ENCODE results near the gene MCTP1. TPM values are rescaled to one million over a fixed set of nuclear protein-coding genes. Genes with fewer than 3 reads are reported as not detected.

Gene MCTP1
- total RNA-seq, 3 donors from 2014 or later, result 22.8 to 57.8 (median 24.3) TPM

DNA sequence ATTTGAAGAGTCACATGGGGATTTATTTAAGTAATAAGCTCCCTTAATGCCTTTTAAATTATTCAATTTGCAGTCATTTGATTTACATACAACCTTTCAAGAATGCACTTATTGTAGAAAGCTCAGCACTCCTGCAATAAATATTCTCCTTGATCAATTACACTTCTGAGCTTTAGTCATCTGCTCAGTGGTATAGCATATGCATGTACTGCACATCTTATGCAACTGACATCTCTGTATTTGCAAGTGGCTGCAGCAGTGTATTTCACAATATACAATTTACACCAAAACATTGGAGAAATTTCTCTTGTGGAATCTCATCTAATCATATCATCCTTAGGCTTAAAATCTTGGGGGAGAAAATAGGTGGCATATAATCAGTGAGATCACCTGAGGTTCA is 340.7 kb downstream of the MCTP1 start:
- Histone ChIP-seq H3K36me3 (no peaks in the 10 kb centered on the region), H3K27me3 (no peaks in the 10 kb centered on the region), H3K4me3 (no peak overlapping the region), H3K27ac (no peak overlapping the region), H3K4me1 (no peaks in the 10 kb centered on the region), H3K9me3 (no peaks in the 10 kb centered on the region)
- no peak for DNase-seq (ENCODE audit: low spot score in 2 of 2)
- TF ChIP-seq, protein P1, sequence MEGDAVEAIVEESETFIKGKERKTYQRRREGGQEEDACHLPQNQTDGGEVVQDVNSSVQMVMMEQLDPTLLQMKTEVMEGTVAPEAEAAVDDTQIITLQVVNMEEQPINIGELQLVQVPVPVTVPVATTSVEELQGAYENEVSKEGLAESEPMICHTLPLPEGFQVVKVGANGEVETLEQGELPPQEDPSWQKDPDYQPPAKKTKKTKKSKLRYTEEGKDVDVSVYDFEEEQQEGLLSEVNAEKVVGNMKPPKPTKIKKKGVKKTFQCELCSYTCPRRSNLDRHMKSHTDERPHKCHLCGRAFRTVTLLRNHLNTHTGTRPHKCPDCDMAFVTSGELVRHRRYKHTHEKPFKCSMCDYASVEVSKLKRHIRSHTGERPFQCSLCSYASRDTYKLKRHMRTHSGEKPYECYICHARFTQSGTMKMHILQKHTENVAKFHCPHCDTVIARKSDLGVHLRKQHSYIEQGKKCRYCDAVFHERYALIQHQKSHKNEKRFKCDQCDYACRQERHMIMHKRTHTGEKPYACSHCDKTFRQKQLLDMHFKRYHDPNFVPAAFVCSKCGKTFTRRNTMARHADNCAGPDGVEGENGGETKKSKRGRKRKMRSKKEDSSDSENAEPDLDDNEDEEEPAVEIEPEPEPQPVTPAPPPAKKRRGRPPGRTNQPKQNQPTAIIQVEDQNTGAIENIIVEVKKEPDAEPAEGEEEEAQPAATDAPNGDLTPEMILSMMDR (IDR thresholded peaks at IDR 0.05), result no peak
- TF ChIP-seq POLR2A (IDR thresholded peaks at IDR 0.05) (no peak), POLR2AphosphoS5 (IDR thresholded peaks at IDR 0.05) (no peak)
- intact Hi-C loops (cut with DNase I; ENCODE audit: low total_unique reads), result no loop called here

DNA sequence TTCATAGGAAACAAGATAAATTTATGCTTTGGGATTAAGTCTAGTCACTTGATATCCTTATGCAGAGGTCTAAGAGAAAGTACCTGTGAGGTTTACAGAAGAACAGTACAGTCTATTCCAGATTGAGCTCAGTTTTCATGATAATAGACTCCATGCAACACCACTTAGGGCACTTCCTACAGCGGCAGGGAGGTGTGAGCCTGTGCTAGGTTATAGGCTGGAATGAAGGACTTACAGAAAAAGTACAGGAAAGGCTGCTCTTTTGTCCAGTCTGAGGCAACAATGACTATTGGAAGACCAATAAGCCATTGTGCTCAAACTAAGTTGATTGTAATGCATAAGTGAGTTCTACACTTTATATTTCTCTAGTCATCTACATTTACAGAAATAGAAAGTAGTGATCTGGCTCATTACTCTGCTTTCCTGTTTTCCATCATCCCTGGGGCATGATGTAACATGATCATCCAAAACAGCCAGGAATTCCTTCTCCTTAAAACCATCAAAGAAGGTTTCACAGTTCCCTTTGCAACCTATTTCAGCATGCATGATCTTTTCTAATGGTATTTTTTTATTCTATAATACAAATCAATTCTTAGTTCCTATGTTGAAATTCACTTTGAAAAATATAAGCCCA is 343.7 kb downstream of the MCTP1 start:
- no peak for DNase-seq (ENCODE audit: low spot score in 2 of 2)
- H3K4me1 ChIP-seq, result no peaks in the 10 kb centered on the region
- intact Hi-C loops (cut with DNase I; ENCODE audit: low total_unique reads), result no loop called here
- no peak overlapping the region for H3K27ac ChIP-seq
- no peaks in the 10 kb centered on the region for H3K27me3 ChIP-seq
- no peaks in the 10 kb centered on the region for H3K36me3 ChIP-seq
- TF ChIP-seq POLR2AphosphoS5 (IDR thresholded peaks at IDR 0.05), result no peak
- no peak for TF ChIP-seq POLR2A (IDR thresholded peaks at IDR 0.05)
- TF ChIP-seq, protein P1 (IDR thresholded peaks at IDR 0.05), result no peak
- H3K9me3 ChIP-seq, result no peaks in the 10 kb centered on the region
- no peak overlapping the region for H3K4me3 ChIP-seq

DNA sequence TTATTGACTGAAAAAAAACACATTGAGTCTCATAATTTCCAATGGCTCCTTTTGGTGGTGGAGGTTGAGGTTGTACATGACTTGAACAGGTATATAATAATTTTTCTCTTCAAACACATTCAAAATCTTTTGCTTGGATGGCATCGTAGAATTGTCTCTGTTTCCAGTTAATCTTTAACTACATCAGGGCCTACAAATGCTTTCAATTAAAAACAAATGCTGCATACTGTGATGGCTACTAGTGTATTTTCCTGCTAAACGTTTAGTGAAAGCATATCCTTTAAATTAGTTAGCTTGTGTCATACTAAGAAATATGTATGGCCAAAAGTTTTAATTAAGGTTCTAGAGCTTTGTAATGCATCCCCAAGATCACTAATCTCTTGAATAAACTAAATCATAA is 352.6 kb downstream of the MCTP1 start:
- no peaks in the 10 kb centered on the region for H3K9me3 ChIP-seq
- intact Hi-C loops (cut with DNase I; ENCODE audit: low total_unique reads), result no loop called here
- H3K27me3 ChIP-seq, result no peaks in the 10 kb centered on the region
- TF ChIP-seq POLR2AphosphoS5 (IDR thresholded peaks at IDR 0.05) (no peak), POLR2A (IDR thresholded peaks at IDR 0.05) (no peak)
- TF ChIP-seq, protein P1 (IDR thresholded peaks at IDR 0.05), result no peak
- H3K27ac ChIP-seq, result no peak overlapping the region
- no peaks in the 10 kb centered on the region for H3K4me1 ChIP-seq
- H3K4me3 ChIP-seq, result no peak overlapping the region
- DNase-seq (ENCODE audit: low spot score in 2 of 2), result no peak
- H3K36me3 ChIP-seq, result no peaks in the 10 kb centered on the region

DNA sequence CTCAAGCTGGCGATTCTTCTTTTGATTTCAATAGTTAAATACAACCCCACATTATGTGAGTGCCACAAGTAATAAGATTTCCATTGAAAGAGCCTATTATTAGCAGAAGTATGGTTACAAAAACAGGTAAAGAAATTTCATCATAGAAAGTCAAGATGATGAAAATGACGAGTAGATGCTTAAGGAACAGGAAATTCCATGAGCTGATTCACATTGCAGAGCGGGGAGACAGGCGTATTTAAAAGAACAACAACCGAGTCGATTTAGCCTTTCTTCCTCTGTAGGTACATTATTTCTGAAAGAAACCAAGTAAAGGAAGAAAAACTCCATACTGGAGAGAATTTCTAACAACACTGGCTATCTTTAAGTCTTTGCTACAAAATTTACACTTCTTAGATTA is 356.0 kb downstream of the MCTP1 start:
- intact Hi-C loops (cut with DNase I; ENCODE audit: low total_unique reads), result no loop called here
- Histone ChIP-seq H3K27ac (no peak overlapping the region), H3K27me3 (no peaks in the 10 kb centered on the region), H3K4me1 (no peaks in the 10 kb centered on the region), H3K4me3 (no peak overlapping the region), H3K9me3 (no peaks in the 10 kb centered on the region), H3K36me3 (peaks cover 4% of the 10 kb centered on the region)
- TF ChIP-seq POLR2A (IDR thresholded peaks at IDR 0.05), result no peak
- TF ChIP-seq POLR2AphosphoS5 (IDR thresholded peaks at IDR 0.05), result no peak
- TF ChIP-seq, protein P1 (IDR thresholded peaks at IDR 0.05), result no peak
- DNase-seq (ENCODE audit: low spot score in 2 of 2), result no peak

DNA sequence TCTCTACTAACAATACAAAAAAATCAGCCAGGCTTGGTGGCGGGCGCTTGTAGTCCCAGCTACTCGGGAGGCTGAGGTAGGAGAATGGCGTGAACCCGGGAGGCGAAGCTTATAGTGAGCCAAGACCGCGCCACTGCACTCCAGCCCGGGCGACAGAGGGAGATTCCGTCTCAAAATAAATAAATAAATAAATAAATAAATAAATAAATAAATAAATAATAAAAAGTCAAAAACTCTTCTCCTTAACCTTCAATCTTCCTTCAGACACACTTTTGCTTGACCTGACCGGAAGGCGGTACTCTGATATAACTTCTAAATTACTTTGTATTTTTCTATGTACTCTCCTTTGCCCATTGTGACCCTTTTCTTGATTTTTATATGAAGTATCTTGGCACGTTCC is 364.3 kb downstream of the MCTP1 start:
- Histone ChIP-seq H3K4me3 (no peak overlapping the region), H3K9me3 (no peaks in the 10 kb centered on the region), H3K27ac (no peak overlapping the region), H3K27me3 (no peaks in the 10 kb centered on the region), H3K4me1 (no peaks in the 10 kb centered on the region), H3K36me3 (peaks cover 5% of the 10 kb centered on the region)
- intact Hi-C loops (cut with DNase I; ENCODE audit: low total_unique reads), result no loop called here
- DNase-seq (ENCODE audit: low spot score in 2 of 2), result no peak
- no peak for TF ChIP-seq POLR2AphosphoS5 (IDR thresholded peaks at IDR 0.05)
- TF ChIP-seq POLR2A (IDR thresholded peaks at IDR 0.05), result no peak
- TF ChIP-seq, protein P1 (IDR thresholded peaks at IDR 0.05), result no peak

All from breast epithelium (tissue), 4 donors.